Measurements from ENCODE around the gene C18orf32.
"Not testable (repeated sequence)": the region's sequence is repeated elsewhere in the genome, so short reads cannot be mapped to it uniquely, and the experiment has no call there.

C18orf32 gene

GRCh38 chr18:49467019-49467563, 19.9 kb downstream of the C18orf32 start:
- FAIRE-seq, result no peak

- no peak for FAIRE-seq
Measured at GRCh38 chr18:49464718-49465598, 22.1 kb downstream of the C18orf32 start.

GRCh38 chr18:49461602-49461977, 25.4 kb downstream of the C18orf32 start:
- FAIRE-seq, result no peak

- no peak for FAIRE-seq
Measured at GRCh38 chr18:49460976-49461601, 25.9 kb downstream of the C18orf32 start.

- no peak for FAIRE-seq
Measured at GRCh38 chr18:49459404-49460171, 27.4 kb downstream of the C18orf32 start.

GRCh38 chr18:49457616-49458015, 29.4 kb downstream of the C18orf32 start:
- no peak for FAIRE-seq

GRCh38 chr18:49456794-49457193, 30.2 kb downstream of the C18orf32 start:
- FAIRE-seq, result no peak

- FAIRE-seq, result not testable (repeated sequence)
Measured at GRCh38 chr18:49452534-49452933, 34.5 kb downstream of the C18orf32 start.

- peak; percentile 46 for FAIRE-seq
Measured at GRCh38 chr18:49447810-49448745, 39.0 kb downstream of the C18orf32 start.

GRCh38 chr18:49446481-49446880, 40.6 kb downstream of the C18orf32 start:
- no peak for FAIRE-seq

- no peak for FAIRE-seq
Measured at GRCh38 chr18:49444581-49444980, 42.5 kb downstream of the C18orf32 start.

- no peak for FAIRE-seq
Measured at GRCh38 chr18:49443837-49444236, 43.2 kb downstream of the C18orf32 start.

- no peak for FAIRE-seq
Measured at GRCh38 chr18:49441338-49441938, 45.6 kb downstream of the C18orf32 start.

- FAIRE-seq, result no peak
Measured at GRCh38 chr18:49435170-49435569, 51.9 kb downstream of the C18orf32 start.

GRCh38 chr18:49432602-49433001, 54.4 kb downstream of the C18orf32 start:
- FAIRE-seq, result no peak

- FAIRE-seq, result no peak
Measured at GRCh38 chr18:49431165-49431962, 55.7 kb downstream of the C18orf32 start.
